ENCODE measurements around the gene PSMB2. TPM values are rescaled to one million over a fixed set of nuclear protein-coding genes. Genes with fewer than 3 reads are reported as not detected.

PSMB2 gene
- total RNA-seq, 1 experiment from 2014 or later = 122 TPM

GRCh38 chr1:35603941-35604340, 37.4 kb downstream of the PSMB2 start:
- no peaks in the 10 kb centered on the region for H3K27me3 ChIP-seq (ENCODE audit: insufficient read depth, low read length)
- RAD21 ChIA-PET (ENCODE audit: low non-redundant PET in 1 of 2, low total read pairs in 2 of 2, uncharacterized antibody in 2 of 2, unreplicated experiment in 2 of 2) = no interaction called here
- DNase-seq (ENCODE audit: low read depth, low spot score) = no peak
- no peaks in the 10 kb centered on the region for H3K4me1 ChIP-seq (ENCODE audit: control insufficient read depth in 1 of 2, insufficient read depth in 2 of 2, low read length in 2 of 2)
- ATAC-seq = no peak
- H4K20me1 ChIP-seq (ENCODE audit: insufficient read depth) = peaks cover 11% of the 10 kb centered on the region; the same call in 1 of the 2 replicates
- no peaks in the 10 kb centered on the region for H3K9me3 ChIP-seq (ENCODE audit: control insufficient read depth in 1 of 2, insufficient read depth in 1 of 2, low read depth in 1 of 2, low read length in 2 of 2)
- H3K4me2 ChIP-seq (ENCODE audit: low read length) = no peak overlapping the region
- BruUV-seq (replicated peaks) = no TSS peak
- intact Hi-C loops (cut with micrococcal nuclease) = no loop called here
- H3K9me2 ChIP-seq (ENCODE audit: insufficient read depth) = no peaks in the 10 kb centered on the region
- no peak overlapping the region for H3K27ac ChIP-seq (ENCODE audit: low read depth, low read length)
- no peak overlapping the region for H3K9ac ChIP-seq (ENCODE audit: low read length)
- TF ChIP-seq ZNF274 (IDR thresholded peaks at IDR 0.05; ENCODE audit: low read depth, low read length) (no peak), CEBPB (IDR thresholded peaks at IDR 0.05; ENCODE audit: low read depth) (no peak), SIN3A (IDR thresholded peaks at IDR 0.05; ENCODE audit: low read depth) (no peak), SRF (IDR thresholded peaks at IDR 0.05; ENCODE audit: low read depth) (no peak), POLR2AphosphoS5 (IDR thresholded peaks at IDR 0.05; ENCODE audit: low read depth, low read length) (no peak), RAD21 (IDR thresholded peaks at IDR 0.05; ENCODE audit: low read depth) (no peak), ELF1 (IDR thresholded peaks at IDR 0.05; ENCODE audit: borderline replicate concordance, low read depth) (no peak), FOSL1 (IDR thresholded peaks at IDR 0.05; ENCODE audit: low read depth) (no peak), ZFX (IDR thresholded peaks at IDR 0.05) (no peak), YY1 (IDR thresholded peaks at IDR 0.05; ENCODE audit: extremely low read depth, insufficient replicate concordance, low read depth, low read length) (no peak), TCF7L2 (IDR thresholded peaks at IDR 0.05; ENCODE audit: borderline replicate concordance, extremely low read depth, insufficient read depth, insufficient read length) (no peak), EGR1 (IDR thresholded peaks at IDR 0.05; ENCODE audit: low read depth) (no peak), REST (IDR thresholded peaks at IDR 0.05; ENCODE audit: low read depth) (no peak)
- TF ChIP-seq, protein P1, sequence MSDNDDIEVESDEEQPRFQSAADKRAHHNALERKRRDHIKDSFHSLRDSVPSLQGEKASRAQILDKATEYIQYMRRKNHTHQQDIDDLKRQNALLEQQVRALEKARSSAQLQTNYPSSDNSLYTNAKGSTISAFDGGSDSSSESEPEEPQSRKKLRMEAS (IDR thresholded peaks at IDR 0.05) = no peak
- TF ChIP-seq, protein P2, sequence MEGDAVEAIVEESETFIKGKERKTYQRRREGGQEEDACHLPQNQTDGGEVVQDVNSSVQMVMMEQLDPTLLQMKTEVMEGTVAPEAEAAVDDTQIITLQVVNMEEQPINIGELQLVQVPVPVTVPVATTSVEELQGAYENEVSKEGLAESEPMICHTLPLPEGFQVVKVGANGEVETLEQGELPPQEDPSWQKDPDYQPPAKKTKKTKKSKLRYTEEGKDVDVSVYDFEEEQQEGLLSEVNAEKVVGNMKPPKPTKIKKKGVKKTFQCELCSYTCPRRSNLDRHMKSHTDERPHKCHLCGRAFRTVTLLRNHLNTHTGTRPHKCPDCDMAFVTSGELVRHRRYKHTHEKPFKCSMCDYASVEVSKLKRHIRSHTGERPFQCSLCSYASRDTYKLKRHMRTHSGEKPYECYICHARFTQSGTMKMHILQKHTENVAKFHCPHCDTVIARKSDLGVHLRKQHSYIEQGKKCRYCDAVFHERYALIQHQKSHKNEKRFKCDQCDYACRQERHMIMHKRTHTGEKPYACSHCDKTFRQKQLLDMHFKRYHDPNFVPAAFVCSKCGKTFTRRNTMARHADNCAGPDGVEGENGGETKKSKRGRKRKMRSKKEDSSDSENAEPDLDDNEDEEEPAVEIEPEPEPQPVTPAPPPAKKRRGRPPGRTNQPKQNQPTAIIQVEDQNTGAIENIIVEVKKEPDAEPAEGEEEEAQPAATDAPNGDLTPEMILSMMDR (IDR thresholded peaks at IDR 0.05 in 2 of 3, conservative IDR thresholded peaks at IDR 0.05 in 1 of 3; ENCODE audit: borderline replicate concordance in 1 of 3, insufficient read depth in 1 of 3, low read depth in 2 of 3, low read length in 2 of 3) = no peak
- H3K79me2 ChIP-seq (ENCODE audit: insufficient read depth, low read length) = peaks cover 49% of the 10 kb centered on the region
- no peak overlapping the region for H3K4me3 ChIP-seq (replicated peaks in 1 of 2; ENCODE audit: low read depth in 1 of 2, low read length in 2 of 2)
- CTCF ChIA-PET = no interaction called here
- H3K36me3 ChIP-seq (ENCODE audit: control insufficient read depth in 1 of 2, insufficient read depth in 2 of 2, low read length in 2 of 2) = peaks cover 49 to 60% of the 10 kb centered on the region in 2 experiments
- no peak overlapping the region for H2AFZ ChIP-seq (ENCODE audit: low read depth, low read length, poor library complexity, severe bottlenecking)
- POLR2A ChIA-PET = interaction anchor here (0.7 kb wide), 1 partner anchor 33 kb away, joined by 3 read pairs; no protein-coding TSS in a partner anchor

Measured in HCT116 (cell line).